Activated gamma-delta T cell treated with Interleukin-2 at 50 U/mL for 16 hours (primary cell): ENCODE data around the gene DAAM1.

Source experiments
- DNase-seq: peaks from one replicate; pipeline ENCODE4 v3.0.0-alpha.2; 2020

The DAAM1 gene

DNA sequence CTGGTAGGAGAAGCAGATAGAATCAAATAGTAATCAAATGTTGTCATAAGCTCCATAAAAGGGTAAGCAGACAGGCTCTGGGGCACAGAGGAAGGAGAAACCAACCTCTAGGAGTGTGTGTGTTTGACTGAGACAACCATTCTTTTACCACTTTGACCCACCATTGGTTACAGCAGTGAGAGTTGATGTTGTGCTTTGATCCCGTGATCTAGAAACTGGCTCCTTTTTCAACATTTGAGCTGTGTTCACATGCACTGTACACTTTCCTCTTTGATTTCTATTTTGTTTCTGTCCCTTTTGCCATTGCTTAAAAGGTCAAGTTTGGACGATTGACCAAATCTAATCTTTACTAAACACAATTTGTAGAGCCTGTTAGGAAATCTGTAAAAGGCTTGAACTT lies 108.0 kb downstream of the DAAM1 start:
- DNase-seq = no peak

GRCh38 chr14:59297071-59297776 lies 108.8 kb downstream of the DAAM1 start:
- DNase-seq = no peak

DNA sequence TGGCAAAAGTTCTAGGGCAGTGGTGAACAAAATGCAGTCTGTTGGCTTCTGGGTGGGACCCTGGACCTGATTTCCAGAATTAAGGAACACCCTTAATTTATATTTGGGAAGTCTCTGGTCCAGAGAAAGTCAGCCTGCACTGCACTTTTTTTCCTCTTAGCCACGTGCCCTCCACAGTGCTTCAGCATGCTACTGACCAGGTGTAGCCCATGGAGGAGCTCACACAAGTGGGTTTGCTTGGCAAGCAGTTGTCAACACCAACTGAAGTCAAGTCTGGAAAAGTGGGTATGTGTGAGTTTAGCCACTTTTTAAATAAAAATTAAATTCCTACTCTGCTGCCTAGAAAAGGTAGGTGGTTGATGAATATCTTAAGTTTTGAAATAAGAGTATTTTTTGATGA lies 111.3 kb downstream of the DAAM1 start:
- DNase-seq = no peak

GRCh38 chr14:59301354-59301753 lies 112.9 kb downstream of the DAAM1 start:
- DNase-seq = peak; percentile 16

- DNase-seq = no peak
Measured at GRCh38 chr14:59302313-59302712, 113.8 kb downstream of the DAAM1 start.

DNA sequence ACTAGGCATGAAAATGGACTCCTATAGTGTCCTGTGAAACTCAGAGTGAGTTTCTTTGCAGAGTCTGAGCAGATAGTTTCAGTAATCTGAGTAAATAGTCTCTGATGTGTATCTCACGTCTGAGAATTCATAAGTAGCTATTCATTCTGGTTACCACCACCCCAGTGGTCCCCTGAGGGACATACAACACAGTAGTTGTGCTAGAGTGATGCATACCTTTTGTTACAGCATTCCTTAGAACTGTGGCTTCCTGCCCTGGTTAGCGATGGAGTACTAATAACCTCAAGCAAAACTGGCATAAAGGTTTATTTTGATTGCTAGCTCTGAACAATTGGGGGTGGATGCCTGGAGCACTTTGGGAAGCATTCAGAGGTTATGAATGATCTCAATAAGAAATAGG lies 114.7 kb downstream of the DAAM1 start:
- no peak for DNase-seq

GRCh38 chr14:59305231-59305630 lies 116.8 kb downstream of the DAAM1 start:
- no peak for DNase-seq

GRCh38 chr14:59305836-59306555 lies 117.5 kb downstream of the DAAM1 start:
- DNase-seq = no peak

- no peak for DNase-seq
Measured at GRCh38 chr14:59306775-59307174, 118.3 kb downstream of the DAAM1 start.

- no peak for DNase-seq
Measured at GRCh38 chr14:59308086-59308485, 119.6 kb downstream of the DAAM1 start.

DNA sequence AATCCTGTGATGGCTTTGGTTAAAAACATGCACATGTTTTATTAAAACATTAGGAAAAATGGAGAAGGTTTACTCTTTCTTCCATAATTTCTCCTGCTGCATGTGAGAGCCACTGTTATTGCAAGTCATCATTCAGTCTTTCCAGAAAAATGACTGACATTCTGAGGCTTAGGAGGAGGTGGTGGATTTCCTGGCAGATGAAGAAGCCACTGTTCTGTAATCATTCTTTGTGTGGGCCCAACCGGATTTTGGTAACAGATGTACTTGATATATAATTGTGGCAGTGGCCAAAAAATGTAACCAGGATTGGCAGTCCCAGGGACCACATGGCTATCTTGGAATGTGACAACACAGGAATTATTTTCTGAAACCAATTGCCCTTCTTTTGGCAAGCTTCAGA lies 120.2 kb downstream of the DAAM1 start:
- DNase-seq = no peak

DNA sequence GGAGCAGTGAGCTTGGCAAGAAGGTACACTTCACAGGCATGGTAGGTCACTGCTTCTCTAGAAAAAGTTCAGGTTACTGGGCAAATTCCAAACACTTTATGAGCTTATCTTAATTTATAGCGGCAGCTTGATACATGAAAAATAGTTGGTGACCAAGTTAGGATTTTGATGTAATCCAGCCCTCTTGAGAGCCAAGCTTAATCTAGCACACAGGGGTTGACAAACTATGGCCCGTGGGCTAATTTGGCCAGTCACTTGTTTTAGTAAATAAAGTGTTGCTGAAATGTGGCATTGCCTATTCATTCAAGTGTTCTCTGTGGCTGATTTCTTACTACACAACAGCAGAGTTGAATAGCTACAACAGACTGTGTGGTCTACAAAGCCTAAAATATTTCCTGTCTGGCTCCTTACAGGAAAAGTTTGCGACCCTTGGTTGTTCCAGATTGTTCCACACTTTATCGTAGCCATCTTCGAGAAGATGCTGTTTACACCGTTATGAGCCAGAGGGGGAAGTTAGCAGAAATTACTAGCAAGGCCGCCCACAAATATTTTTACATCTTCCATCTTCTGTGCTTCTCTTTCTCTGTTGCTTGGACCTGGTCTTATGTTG lies 120.9 kb downstream of the DAAM1 start:
- DNase-seq = no peak

GRCh38 chr14:59310633-59311032 lies 122.2 kb downstream of the DAAM1 start:
- DNase-seq = no peak

DNA sequence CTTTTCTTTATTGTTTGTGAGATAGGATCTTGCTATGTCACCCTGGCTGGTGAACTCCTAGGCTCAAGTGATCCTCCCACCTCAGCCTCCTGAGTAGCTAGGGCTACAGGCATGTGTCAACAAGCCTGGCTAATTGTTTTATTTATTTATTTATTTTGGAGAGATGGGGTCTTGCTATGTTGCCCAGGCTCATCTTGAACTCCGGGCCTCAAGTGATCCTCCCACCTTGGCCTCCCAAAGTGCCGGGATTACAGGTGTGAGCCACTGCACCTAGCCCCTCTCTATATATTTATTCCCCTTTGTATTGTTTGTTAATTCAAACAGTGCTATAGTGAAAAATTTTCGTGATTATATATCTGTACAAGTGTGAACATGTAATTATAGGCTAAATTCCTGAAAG lies 123.3 kb downstream of the DAAM1 start:
- no peak for DNase-seq

DNA sequence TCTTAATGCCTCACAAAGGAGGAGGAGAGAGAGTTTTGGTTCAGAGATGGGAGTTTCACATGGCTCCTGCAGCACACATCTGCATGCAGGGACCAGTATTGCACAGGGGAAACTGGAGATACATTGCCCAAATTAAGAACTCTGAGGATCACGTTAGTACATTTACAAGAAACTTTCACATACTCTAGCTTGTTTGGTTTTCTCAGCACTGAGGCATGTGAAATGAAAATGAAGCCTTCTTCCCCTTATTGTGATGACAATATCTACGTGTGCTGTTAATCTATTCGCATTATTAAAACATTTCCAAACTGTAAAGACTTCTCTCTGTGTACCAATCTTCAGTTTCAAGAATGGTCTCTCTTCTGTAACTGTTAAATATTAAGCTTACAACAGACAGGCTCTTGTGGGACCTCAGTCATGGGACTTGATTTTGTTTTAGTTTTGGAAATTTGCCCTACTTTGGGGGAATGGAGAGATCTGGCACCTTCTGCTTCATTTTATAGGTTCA lies 124.7 kb downstream of the DAAM1 start:
- DNase-seq = no peak

DNA sequence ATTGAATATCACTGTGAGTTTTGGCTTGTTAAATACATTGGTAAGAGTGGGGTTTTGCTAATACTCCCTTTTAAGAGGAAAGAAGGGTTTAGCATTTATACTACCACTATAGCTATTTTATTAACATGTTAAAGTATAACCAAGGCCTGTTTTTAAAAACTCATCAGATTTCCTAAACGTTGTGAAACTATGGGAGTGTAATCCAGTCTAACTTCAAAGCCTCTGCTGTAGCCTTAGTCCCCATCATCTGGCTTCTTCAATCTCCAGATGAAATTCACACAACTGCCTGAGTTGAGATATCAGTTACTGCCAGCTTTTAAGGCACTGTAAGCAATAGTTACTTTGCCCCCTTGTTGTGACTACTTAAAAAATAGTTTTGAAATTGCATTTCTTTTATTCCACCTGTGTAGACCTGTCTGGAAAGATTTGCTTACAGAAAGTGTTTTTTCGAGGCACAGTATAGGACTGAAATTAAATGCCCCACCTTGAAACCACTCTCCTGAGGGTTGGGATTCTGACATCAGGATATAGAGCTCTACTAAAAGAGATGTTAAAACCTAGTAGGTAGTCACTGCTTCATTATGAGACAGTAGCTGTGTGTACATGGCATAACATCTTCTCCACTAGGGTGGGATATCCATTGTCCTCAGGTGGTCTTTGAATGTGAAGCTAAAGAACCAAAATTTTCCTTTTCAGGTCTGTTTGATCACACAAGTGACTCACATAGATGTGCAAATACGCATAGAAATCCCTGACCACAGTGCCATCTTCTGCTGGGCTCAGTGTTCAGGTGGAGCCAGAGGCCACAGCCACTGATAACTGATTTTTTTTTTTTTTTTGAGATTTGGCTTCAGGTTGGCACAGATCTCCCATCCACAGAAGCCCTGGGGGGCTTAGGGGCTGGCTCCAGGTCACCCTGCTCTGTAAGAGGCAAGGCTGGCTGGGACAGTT lies 125.5 kb downstream of the DAAM1 start:
- no peak for DNase-seq

GRCh38 chr14:59314953-59315599 lies 126.6 kb downstream of the DAAM1 start:
- no peak for DNase-seq

- DNase-seq = no peak
Measured at GRCh38 chr14:59316151-59316830, 127.8 kb downstream of the DAAM1 start.

- no peak for DNase-seq
Measured at GRCh38 chr14:59317346-59317745, 128.9 kb downstream of the DAAM1 start.

- DNase-seq = no peak
Measured at GRCh38 chr14:59317798-59318505, 129.5 kb downstream of the DAAM1 start.

DNA sequence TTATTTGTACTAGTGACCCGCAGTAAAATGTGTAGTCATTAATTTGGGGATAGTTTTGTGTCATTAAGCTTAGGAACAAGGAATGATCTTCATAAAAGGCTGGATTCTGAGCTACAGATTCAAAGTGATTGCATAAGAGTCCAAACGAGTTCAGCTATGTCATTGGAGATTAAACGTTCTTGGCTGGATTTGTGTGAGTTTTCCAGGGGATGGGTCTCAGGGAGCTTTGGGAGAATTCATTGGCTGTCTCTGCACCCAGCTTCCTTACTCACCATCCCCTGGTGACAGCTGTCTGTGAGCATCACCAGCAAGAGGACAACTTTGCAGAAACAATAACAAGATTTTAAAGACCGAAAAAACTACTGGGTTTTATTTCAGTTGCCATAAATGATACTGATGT lies 130.4 kb downstream of the DAAM1 start:
- no peak for DNase-seq
